Adrenal gland (tissue), 12 donors: Measurements from ENCODE around the gene HERPUD2. TPM values are rescaled to one million over a fixed set of nuclear protein-coding genes. Genes with fewer than 3 reads are reported as not detected.

ENCODE experiments used
- DNase-seq, 7 donors: peaks; one replicate each; pipeline ENCODE4 v3.0.0-alpha.2; 2019 to 2020
- H3K27ac ChIP-seq, 5 donors: fragments of 200-600 bp; sonication (generic) in 4 of 5; 1 replicate in 3 of 5; 2 replicates in 2 of 5; pipeline versions ENCODE4 v1.5.1 to v1.8.0; 2016 to 2020; ENCODE audit warnings: mild to moderate bottlenecking in 1 of 5
- H3K27me3 ChIP-seq: fragments of 200-600 bp; 2 replicates; pipeline ENCODE4 v1.8.0; 2021
- H3K36me3 ChIP-seq, 2 donors: fragments of 200-600 bp; replicated peaks in 1 of 2; 1 replicate in 1 of 2; 2 replicates in 1 of 2; pipeline versions ENCODE4 v1.5.1 to v1.8.0; 2018 to 2022
- H3K4me1 ChIP-seq, 2 donors: fragments of 200-600 bp; replicated peaks in 1 of 2; 1 replicate in 1 of 2; 2 replicates in 1 of 2; pipeline versions ENCODE4 v1.5.1 to v1.8.0; 2018 to 2021
- H3K4me3 ChIP-seq, 4 donors: fragments of 200-600 bp; sonication (generic) in 3 of 4; one replicate each; pipeline ENCODE4 v1.5.1; 2016 to 2018
- H3K9me3 ChIP-seq, 3 donors: fragments of 200-600 bp; sonication (generic) in 1 of 3; replicated peaks in 1 of 3; 1 replicate in 2 of 3; 2 replicates in 1 of 3; pipeline versions ENCODE4 v1.5.1 to v1.8.0; 2016 to 2021
- CTCF ChIP-seq, 6 experiments: fragments of 450-650 bp in 4 of 6; fragments of 200-600 bp in 2 of 6; sonication (generic) in 1 of 6; IDR thresholded peaks; 1 replicate in 5 of 6; 2 replicates in 1 of 6; pipeline versions ENCODE4 v1.5.1 to v1.8.0; 2016 to 2021; ENCODE audit warnings: antibody characterized with exemption in 6 of 6, mild to moderate bottlenecking in 2 of 6, moderate library complexity in 1 of 6
- POLR2A ChIP-seq, 2 donors: fragments of 450-650 bp; IDR thresholded peaks; one replicate each; pipeline ENCODE4 v1.6.1; 2017; ENCODE audit warnings: antibody characterized with exemption in 2 of 2, mild to moderate bottlenecking in 2 of 2, moderate library complexity in 1 of 2
- WGBS, 4 donors: extraction: QIAGEN DNeasy Blood & Tissue Kit in 2 of 4; methylation state at CpG; one replicate each; pipeline versions ENCODE4 v1.1.5 to v1.1.7; 2013 to 2017; 5-methylcytosine and 5-hydroxymethylcytosine counted together
- intact Hi-C, 2 donors: fragments of 100-400 bp; cut with DNase I; formaldehyde crosslinking; loops; one replicate each; pipeline versions ENCODE4 v1.14.1 to v1.15.0; 2022 to 2023
- polyA plus RNA-seq, 3 donors: library from polyadenylated mRNA; stranded (reverse); fragments of 200-250 nt in 2 of 3; fragments of 350-450 nt in 1 of 3; fragmentation: Illumina TruSeq in 1 of 3; extraction: RNeasy Lipid Tissue Mini Kit (QIAGEN cat#74804) in 1 of 3; gene quantifications; one replicate each; pipeline ENCODE4 v1.2.3, GENCODE V29; 2013 to 2014
- total RNA-seq, 9 donors: library from RNA; depleted of rRNA in 4 of 9; stranded (reverse); fragments of >200 nt in 4 of 9; fragments of 120-200 nt in 1 of 9; fragmentation: NEBNext Ultra II Directional in 1 of 9; extraction: Animal tissue kit (Norgen Biotek cat#: 25700) in 1 of 9; gene quantifications; one replicate each; pipeline versions ENCODE4 v1.1.0 to v1.2.4, GENCODE V29; 2013 to 2023
- donor health status: healthy with polysubstance abuse.
- donor health status: Bipolar disorder and iron deficiency.
- donor health status: DM: yes; HTN: yes; CAD: no.
- donor health status: DM: no; HTN: no; CAD: no.
- donor health status: DM: no; HTN: no; CAD: no.
- donor health status: DM: yes; HTN: yes; CAD: no.

The HERPUD2 gene
- total and polyA plus RNA-seq, 12 donors: 7.8 to 37.4 (median 19.8) TPM

GRCh38 chr7:35735396-35735795 lies 40.5 kb upstream of the HERPUD2 start:
- H3K9me3 ChIP-seq: no peaks in the 10 kb centered on the region
- no peak for DNase-seq
- no peaks in the 10 kb centered on the region for H3K4me1 ChIP-seq
- no peak overlapping the region for H3K27ac ChIP-seq
- intact Hi-C loops: no loop called here
- no peak overlapping the region for H3K4me3 ChIP-seq
- no peaks in the 10 kb centered on the region for H3K27me3 ChIP-seq
- H3K36me3 ChIP-seq: no peaks in the 10 kb centered on the region
- TF ChIP-seq CTCF (IDR thresholded peaks at IDR 0.05): no peak
- TF ChIP-seq POLR2A (IDR thresholded peaks at IDR 0.05): no peak
- 84 to 91% (median 86%) methylated on average over 3 of the region's 3 CpGs for WGBS, 4 donors

GRCh38 chr7:35734001-35734483 lies 39.1 kb upstream of the HERPUD2 start:
- H3K27me3 ChIP-seq: no peaks in the 10 kb centered on the region
- H3K4me3 ChIP-seq: no peak overlapping the region
- WGBS, 4 donors: 68 to 87% (median 78%) methylated on average over 5 of the region's 5 CpGs
- no peak for DNase-seq
- no peaks in the 10 kb centered on the region for H3K36me3 ChIP-seq
- H3K27ac ChIP-seq: no peak overlapping the region
- intact Hi-C loops: no loop called here
- no peaks in the 10 kb centered on the region for H3K9me3 ChIP-seq
- no peak for TF ChIP-seq POLR2A (IDR thresholded peaks at IDR 0.05)
- no peak for TF ChIP-seq CTCF (IDR thresholded peaks at IDR 0.05)
- peaks cover 0 to 6% of the 10 kb centered on the region in 2 donors for H3K4me1 ChIP-seq

GRCh38 chr7:35731349-35731748 lies 36.4 kb upstream of the HERPUD2 start:
- TF ChIP-seq POLR2A (IDR thresholded peaks at IDR 0.05): no peak
- no peak for TF ChIP-seq CTCF (IDR thresholded peaks at IDR 0.05)
- no peak for DNase-seq
- Histone ChIP-seq H3K9me3 (no peaks in the 10 kb centered on the region), H3K4me1 (peaks cover 0 to 8% of the 10 kb centered on the region in 2 donors), H3K4me3 (no peak overlapping the region), H3K27ac (no peak overlapping the region), H3K36me3 (no peaks in the 10 kb centered on the region), H3K27me3 (no peaks in the 10 kb centered on the region)
- intact Hi-C loops: no loop called here
- 92 to 100% (median 95%) methylated on average over 3 of the region's 3 CpGs for WGBS, 4 donors

- intact Hi-C loops: no loop called here
- no peak for DNase-seq
- Histone ChIP-seq H3K4me3 (no peak overlapping the region), H3K4me1 (peaks cover 0 to 8% of the 10 kb centered on the region in 2 donors), H3K27me3 (no peaks in the 10 kb centered on the region), H3K36me3 (no peaks in the 10 kb centered on the region), H3K27ac (no peak overlapping the region), H3K9me3 (no peaks in the 10 kb centered on the region)
- TF ChIP-seq POLR2A (IDR thresholded peaks at IDR 0.05): no peak
- no peak for TF ChIP-seq CTCF (IDR thresholded peaks at IDR 0.05)
- 82 to 91% (median 89%) methylated on average over 3 of the region's 3 CpGs for WGBS, 4 donors
These were observed 34.3 kb upstream of the HERPUD2 start for GRCh38 chr7:35729061-35729783.
